H1 (cell line): ENCODE data around the gene PCDHB5. TPM values are rescaled to one million over a fixed set of nuclear protein-coding genes. Genes with fewer than 3 reads are reported as not detected.

ENCODE experiments used
- CTCF ChIA-PET: fragments of 300-600 bp; sonication (Branson Sonifier 250); formaldehyde crosslinking; loops from one replicate; lab custom pipeline; 2021; ENCODE audit not compliant: partially characterized antibody; lab: Charles Lee
- POLR2A ChIA-PET: fragments of 300-600 bp; sonication (Branson Sonifier 250); formaldehyde crosslinking; loops from one replicate; lab custom pipeline; 2021; ENCODE audit warnings: inconsistent platforms; ENCODE audit not compliant: partially characterized antibody; lab: Charles Lee
- DNase-seq, 2 experiments: peaks; one replicate each; pipeline versions ENCODE4 v3.0.0 to v3.0.0-alpha.2; 2010 to 2022; ENCODE audit warnings: low spot score in 2 of 2, low read depth in 1 of 2, mixed read lengths in 1 of 2
- FAIRE-seq: peaks from 2 replicates; lab custom pipeline; 2011; peaks lifted over from hg19 to GRCh38; lab: Jason Lieb, UNC
- H2AFZ ChIP-seq: 2 replicates; pipeline ENCODE4 v1.8.1; 2012; ENCODE audit warnings: low read length, inconsistent platforms
- H2AK5ac ChIP-seq: 2 replicates; pipeline ENCODE4 v1.6.1; 2013; ENCODE audit warnings: low read depth, low read length
- H2BK120ac ChIP-seq: replicated peaks from 2 replicates; pipeline ENCODE3; 2013; ENCODE audit warnings: low read depth, low read length, inconsistent platforms
- H2BK12ac ChIP-seq: 2 replicates; pipeline ENCODE4 v1.6.1; 2013; ENCODE audit warnings: low read depth, low read length
- H2BK15ac ChIP-seq: 2 replicates; pipeline ENCODE4 v1.6.1; 2013; ENCODE audit warnings: low read length
- H2BK20ac ChIP-seq: 2 replicates; pipeline ENCODE4 v1.6.1; 2013; ENCODE audit warnings: low read length
- H2BK5ac ChIP-seq: 2 replicates; pipeline ENCODE4 v1.6.1; 2013; ENCODE audit warnings: low read depth, low read length
- H3K14ac ChIP-seq: 2 replicates; pipeline ENCODE4 v1.6.1; 2013; ENCODE audit warnings: inconsistent platforms; ENCODE audit not compliant: insufficient read length
- H3K18ac ChIP-seq: 2 replicates; pipeline ENCODE4 v1.6.1; 2013; ENCODE audit warnings: low read length; ENCODE audit errors: extremely low read depth
- H3K23ac ChIP-seq: 2 replicates; pipeline ENCODE4 v1.6.1; 2013; ENCODE audit warnings: inconsistent platforms; ENCODE audit not compliant: insufficient read length
- H3K23me2 ChIP-seq: 2 replicates; pipeline ENCODE4 v1.6.1; 2013; ENCODE audit warnings: low read depth, low read length
- H3K27ac ChIP-seq: 2 replicates; pipeline ENCODE4 v1.6.1; 2011; ENCODE audit warnings: low read depth, low read length, inconsistent platforms
- H3K27me3 ChIP-seq, 4 experiments: replicated peaks in 1 of 4; 1 replicate in 1 of 4; 2 replicates in 3 of 4; pipeline versions ENCODE4 v1.6.1 to v1.8.1; 2011 to 2013; ENCODE audit warnings: low read length in 3 of 4, mild to moderate bottlenecking in 3 of 4, inconsistent platforms in 2 of 4, mixed read lengths in 2 of 4, moderate library complexity in 1 of 4; ENCODE audit not compliant: control insufficient read depth in 3 of 4, insufficient read depth in 3 of 4; ENCODE audit errors: extremely low read depth in 1 of 4
- H3K36me3 ChIP-seq, 4 experiments: 2 replicates each; pipeline versions ENCODE4 v1.6.1 to v1.8.1; 2011 to 2013; ENCODE audit warnings: mild to moderate bottlenecking in 4 of 4, low read length in 3 of 4, moderate library complexity in 2 of 4, control low read depth in 1 of 4, inconsistent platforms in 1 of 4; ENCODE audit not compliant: insufficient read depth in 4 of 4, control insufficient read depth in 2 of 4
- H3K4ac ChIP-seq: replicated peaks from 2 replicates; pipeline ENCODE3; 2013; ENCODE audit warnings: low read length, low read depth, mixed read lengths, inconsistent platforms; ENCODE audit not compliant: insufficient read length
- H3K4me1 ChIP-seq, 4 experiments: replicated peaks in 1 of 4; 1 replicate in 1 of 4; 2 replicates in 3 of 4; pipeline versions ENCODE4 v1.6.1 to v1.8.1; 2011 to 2013; ENCODE audit warnings: low read length in 3 of 4, inconsistent platforms in 2 of 4, mixed read lengths in 1 of 4; ENCODE audit not compliant: insufficient read depth in 4 of 4, control insufficient read depth in 3 of 4
- H3K4me2 ChIP-seq, 2 experiments: 2 replicates each; pipeline versions ENCODE4 v1.6.1 to v1.8.1; 2011 to 2013; ENCODE audit warnings: low read depth in 2 of 2, low read length in 2 of 2, control low read depth in 1 of 2, inconsistent platforms in 1 of 2, mild to moderate bottlenecking in 1 of 2; ENCODE audit not compliant: insufficient read depth in 1 of 2
- H3K4me3 ChIP-seq, 4 experiments: fragments of 200-600, 300-600 bp in 1 of 4; sonication (generic), shearing (Covaris generic), sonication (Bioruptor Twin) in 1 of 4; 2 replicates each; pipeline versions ENCODE4 v1.5.1 to v1.8.1; 2011 to 2016; ENCODE audit warnings: low read length in 4 of 4, low read depth in 3 of 4, control low read depth in 2 of 4, inconsistent platforms in 2 of 4, mild to moderate bottlenecking in 2 of 4, mixed read lengths in 1 of 4, moderate library complexity in 1 of 4; ENCODE audit not compliant: insufficient read depth in 2 of 4; ENCODE audit errors: extremely low read depth in 1 of 4
- H3K56ac ChIP-seq: replicated peaks from 2 replicates; pipeline ENCODE3; 2013; ENCODE audit warnings: low read depth, mild to moderate bottlenecking, mixed read lengths, low read length, inconsistent platforms; ENCODE audit not compliant: insufficient read length
- H3K79me1 ChIP-seq: 2 replicates; pipeline ENCODE4 v1.6.1; 2013; ENCODE audit warnings: low read depth, low read length, control low read depth
- H3K79me2 ChIP-seq, 2 experiments: 2 replicates each; pipeline versions ENCODE4 v1.6.1 to v1.8.1; 2012 to 2013; ENCODE audit warnings: low read length in 2 of 2, mild to moderate bottlenecking in 2 of 2, inconsistent platforms in 1 of 2; ENCODE audit not compliant: insufficient read depth in 2 of 2, control insufficient read depth in 1 of 2
- H3K9ac ChIP-seq, 4 experiments: replicated peaks in 1 of 4; 1 replicate in 1 of 4; 2 replicates in 3 of 4; pipeline versions ENCODE4 v1.6.1 to v1.8.1; 2011 to 2013; ENCODE audit warnings: low read depth in 3 of 4, low read length in 3 of 4, control low read depth in 2 of 4, mild to moderate bottlenecking in 2 of 4, moderate library complexity in 2 of 4, inconsistent platforms in 1 of 4; ENCODE audit errors: extremely low read depth in 1 of 4
- H3K9me3 ChIP-seq, 2 experiments: 2 replicates each; pipeline versions ENCODE4 v1.6.1 to v1.8.1; 2012 to 2013; ENCODE audit warnings: mild to moderate bottlenecking in 2 of 2, moderate library complexity in 2 of 2, control low read depth in 1 of 2, inconsistent platforms in 1 of 2, low read depth in 1 of 2, low read length in 1 of 2, mixed read lengths in 1 of 2; ENCODE audit not compliant: insufficient read depth in 2 of 2
- H4K20me1 ChIP-seq, 2 experiments: replicated peaks in 1 of 2; 2 replicates each; pipeline versions ENCODE3 to v1.8.1; 2011 to 2013; ENCODE audit warnings: inconsistent platforms in 2 of 2, low read length in 2 of 2, mild to moderate bottlenecking in 1 of 2; ENCODE audit not compliant: insufficient read depth in 2 of 2, control insufficient read depth in 1 of 2
- H4K5ac ChIP-seq: 2 replicates; pipeline ENCODE4 v1.6.1; 2013; ENCODE audit warnings: low read length, low read depth, mixed read lengths, inconsistent platforms; ENCODE audit not compliant: insufficient read length
- H4K8ac ChIP-seq: 2 replicates; pipeline ENCODE4 v1.8.0; 2013; ENCODE audit warnings: mild to moderate bottlenecking, moderate library complexity, low read length, inconsistent platforms; ENCODE audit not compliant: insufficient read depth; ENCODE audit errors: extremely low read depth
- H4K91ac ChIP-seq: replicated peaks from 2 replicates; pipeline ENCODE3; 2013; ENCODE audit warnings: low read length, mixed read lengths, inconsistent platforms; ENCODE audit not compliant: insufficient read length
- CBX8 ChIP-seq: fragments of 300-800, 300-1000 bp; sonication (generic); IDR thresholded peaks from 2 replicates; pipeline ENCODE4 v1.7.1; 2016; ENCODE audit warnings: low read depth, low read length, borderline replicate concordance
- CHD1 ChIP-seq: IDR thresholded peaks from 2 replicates; pipeline ENCODE4 v1.6.1; 2012; ENCODE audit warnings: low read depth, low read length, improper control_type of control experiment
- CTBP2 ChIP-seq: IDR thresholded peaks from 2 replicates; pipeline ENCODE4 v1.7.0; 2011; ENCODE audit warnings: borderline replicate concordance, mild to moderate bottlenecking, moderate library complexity, mixed read lengths, low read length; ENCODE audit not compliant: insufficient read depth, insufficient read length
- EP300 ChIP-seq, 2 experiments: IDR thresholded peaks; 1 replicate in 1 of 2; 2 replicates in 1 of 2; pipeline ENCODE4 v1.6.1; 2011 to 2012; ENCODE audit warnings: low read depth in 2 of 2, low read length in 2 of 2, mild to moderate bottlenecking in 2 of 2, borderline replicate concordance in 1 of 2, inconsistent platforms in 1 of 2, moderate library complexity in 1 of 2
- EZH2 ChIP-seq: fragments of 200-600 bp; sonication (generic); IDR thresholded peaks from 2 replicates; pipeline ENCODE4 v1.7.1; 2012; ENCODE audit warnings: low read depth, mild to moderate bottlenecking, moderate library complexity, low read length, inconsistent platforms; ENCODE audit not compliant: severe bottlenecking
- JUN ChIP-seq: IDR thresholded peaks from 2 replicates; pipeline ENCODE4 v1.6.1; 2011; ENCODE audit warnings: low read depth, mild to moderate bottlenecking, improper control_type of control experiment, low read length
- POLR2AphosphoS5 ChIP-seq: IDR thresholded peaks from 2 replicates; pipeline ENCODE4 v1.6.1; 2011; ENCODE audit warnings: low read depth, low read length
- RBBP5 ChIP-seq: IDR thresholded peaks from 2 replicates; pipeline ENCODE4 v1.7.1; 2012; ENCODE audit warnings: low read depth, mild to moderate bottlenecking, inconsistent platforms, low read length, moderate library complexity, borderline replicate concordance
- SIX5 ChIP-seq: IDR thresholded peaks from 2 replicates; pipeline ENCODE4 v1.6.1; 2011; ENCODE audit warnings: mild to moderate bottlenecking, low read depth, low read length
- SP1 ChIP-seq: IDR thresholded peaks from 2 replicates; pipeline ENCODE4 v1.6.1; 2011; ENCODE audit warnings: low read depth, low read length
- TEAD4 ChIP-seq: IDR thresholded peaks from 2 replicates; pipeline ENCODE4 v1.6.1; 2012; ENCODE audit warnings: low read depth, low read length, inconsistent platforms, mixed read lengths
- ZNF274 ChIP-seq: IDR thresholded peaks from 2 replicates; pipeline ENCODE4 v1.7.0; 2012; ENCODE audit warnings: low read length, borderline replicate concordance; ENCODE audit errors: extremely low read depth
- WGBS, 2 experiments: shearing (Covaris generic) in 1 of 2; methylation state at CpG; one replicate each; pipeline versions ENCODE4 v1.1.6 to v1.1.7; 2013 to 2015; ENCODE audit warnings: low lambda C conversion rate in 2 of 2, mixed read lengths in 2 of 2, inconsistent platforms in 1 of 2, low coverage in 1 of 2, missing lambda C conversion rate in 1 of 2; ENCODE audit not compliant: insufficient replicate concordance in 2 of 2, insufficient coverage in 1 of 2, insufficient read length in 1 of 2; ENCODE audit errors: extremely low coverage in 1 of 2, missing lambda C conversion rate in 1 of 2; 5-methylcytosine and 5-hydroxymethylcytosine counted together
- polyA plus RNA-seq, 7 experiments: library from polyadenylated mRNA; depleted of rRNA in 3 of 7; stranded (reverse) in 5 of 7; unstranded in 2 of 7; fragments of >200 nt in 5 of 7; fragments of 200-250 nt in 2 of 7; gene quantifications; 1 replicate in 5 of 7; 2 replicates in 1 of 7; 4 replicates in 1 of 7; pipeline versions ENCODE4 v1.2.1 to v1.2.3, GENCODE V29; 2011 to 2013; ENCODE audit warnings: missing spikeins in 2 of 7, mixed read lengths in 2 of 7
- total RNA-seq: library from RNA; stranded (reverse); fragmentation: NEBNext Ultra II Directional; extraction: Animal tissue kit (Norgen Biotek cat#: 25700); gene quantifications from 2 replicates; pipeline ENCODE4 v1.2.1, GENCODE V29; 2021
- TF ChIP-seq, protein P1 (sequence below): IDR thresholded peaks from 2 replicates; pipeline ENCODE4 v1.6.1; 2011; ENCODE audit warnings: low read length, improper control_type of control experiment

PCDHB5 gene
- total and polyA plus RNA-seq, 2 of the 8 experiments (the other 6 are each of a cell fraction or from before 2014, with no cell fraction given), result 2.4 to 8.2 TPM

DNA sequence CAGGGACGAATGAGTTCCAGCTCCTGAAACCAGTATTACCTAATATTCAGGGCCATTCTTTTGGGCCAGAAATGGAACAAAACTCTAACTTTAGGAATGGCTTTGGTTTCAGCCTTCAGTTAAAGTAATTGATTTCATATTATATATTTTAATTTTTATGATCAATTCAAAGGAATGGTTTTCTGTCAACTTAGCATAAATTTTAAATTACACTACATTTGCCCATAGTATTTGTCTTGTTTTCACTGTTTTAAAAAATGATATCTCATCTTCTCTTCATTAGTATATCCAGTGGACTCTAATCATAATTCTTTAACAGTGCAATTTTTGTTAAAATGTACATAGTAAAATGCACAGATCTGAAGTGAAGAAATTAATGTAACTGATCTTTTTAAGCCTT lies 45.3 kb downstream of the PCDHB5 start:
- H3K27ac ChIP-seq, result no peak overlapping the region
- H2AFZ ChIP-seq, result no peak overlapping the region
- no peaks in the 10 kb centered on the region for H3K79me2 ChIP-seq
- no peak overlapping the region for H3K56ac ChIP-seq
- no peak overlapping the region for H4K91ac ChIP-seq
- 87% methylated on average over 1 of the region's 1 CpG; no CpG with 5 or more reads in 1 of the 2 experiments for WGBS, 2 experiments
- H3K27me3 ChIP-seq, result no peaks in the 10 kb centered on the region
- H3K14ac ChIP-seq, result no peak overlapping the region
- H2BK15ac ChIP-seq, result no peak overlapping the region
- H2BK120ac ChIP-seq, result no peak overlapping the region
- H3K23ac ChIP-seq, result no peak overlapping the region
- no peaks in the 10 kb centered on the region for H3K79me1 ChIP-seq
- no peak overlapping the region for H3K4ac ChIP-seq
- no peak overlapping the region for H3K18ac ChIP-seq
- H3K9ac ChIP-seq, result no peak overlapping the region
- no peak overlapping the region for H2BK5ac ChIP-seq
- H2BK12ac ChIP-seq, result no peak overlapping the region
- no peaks in the 10 kb centered on the region for H4K20me1 ChIP-seq
- no peaks in the 10 kb centered on the region for H3K23me2 ChIP-seq
- ChIA-PET CTCF (interaction anchor here (1.1 to 3.4 kb wide), 4 partner anchors 11 to 233 kb away, joined by 3 to 44 read pairs (median 22); partner anchors contain the start of genes PCDHB10, PCDHB14 and PCDHGA10), POLR2A (no interaction called here)
- DNase-seq (no peak), FAIRE-seq (no peak)
- H2AK5ac ChIP-seq, result no peak overlapping the region
- no peaks in the 10 kb centered on the region for H3K4me1 ChIP-seq
- H3K4me3 ChIP-seq, result no peak overlapping the region
- no peaks in the 10 kb centered on the region; a peak in 1 of 4 replicates for H3K9me3 ChIP-seq
- H4K8ac ChIP-seq, result no peak overlapping the region
- H3K4me2 ChIP-seq, result no peak overlapping the region
- H4K5ac ChIP-seq, result no peak overlapping the region
- H2BK20ac ChIP-seq, result no peak overlapping the region
- H3K36me3 ChIP-seq, result no peaks in the 10 kb centered on the region
- TF ChIP-seq SIX5 (no peak), EP300 (IDR thresholded peaks at IDR 0.05; ENCODE audit: borderline replicate concordance in 1 of 2, low read depth in 2 of 2, low read length in 2 of 2) (no peak), POLR2AphosphoS5 (no peak), SP1 (no peak), TEAD4 (no peak), ZNF274 (no peak), CHD1 (no peak), JUN (no peak), CBX8 (no peak), RBBP5 (no peak), CTBP2 (no peak), EZH2 (no peak)
- TF ChIP-seq, protein P1, sequence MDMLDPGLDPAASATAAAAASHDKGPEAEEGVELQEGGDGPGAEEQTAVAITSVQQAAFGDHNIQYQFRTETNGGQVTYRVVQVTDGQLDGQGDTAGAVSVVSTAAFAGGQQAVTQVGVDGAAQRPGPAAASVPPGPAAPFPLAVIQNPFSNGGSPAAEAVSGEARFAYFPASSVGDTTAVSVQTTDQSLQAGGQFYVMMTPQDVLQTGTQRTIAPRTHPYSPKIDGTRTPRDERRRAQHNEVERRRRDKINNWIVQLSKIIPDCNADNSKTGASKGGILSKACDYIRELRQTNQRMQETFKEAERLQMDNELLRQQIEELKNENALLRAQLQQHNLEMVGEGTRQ, result no peak
